Dedifferentiated amniotic fluid mesenchymal stem cell (primary cell): ENCODE measurements around the gene WNT16.

Experiments used
- DNase-seq: peaks from one replicate; pipeline ENCODE4 v3.0.0-alpha.2; 2016; ENCODE audit errors: extremely low spot score

The WNT16 gene

DNA sequence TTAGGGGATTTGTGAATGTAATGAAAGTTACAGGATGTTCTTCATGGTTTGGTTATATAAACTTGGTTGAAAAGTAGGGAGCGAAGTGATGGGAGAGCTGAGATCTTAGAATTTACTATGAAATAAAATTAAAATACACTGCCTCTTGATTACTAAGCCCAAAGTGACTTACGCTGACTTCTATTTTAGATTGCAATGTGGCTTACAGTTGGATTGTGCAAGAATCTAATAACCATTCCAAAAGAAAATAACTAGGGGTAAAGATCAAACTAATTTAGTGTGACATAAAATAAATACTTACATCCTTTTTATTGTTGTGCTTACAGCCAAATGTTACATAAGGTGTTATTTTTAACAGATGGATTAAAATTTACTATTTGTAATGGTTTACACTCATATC lies 15.3 kb downstream of the WNT16 start:
- no peak for DNase-seq

GRCh38 chr7:121344497-121344896 lies 15.7 kb downstream of the WNT16 start:
- no peak for DNase-seq

GRCh38 chr7:121351682-121352081 lies 22.9 kb downstream of the WNT16 start:
- no peak for DNase-seq

GRCh38 chr7:121352323-121352722 lies 23.5 kb downstream of the WNT16 start:
- DNase-seq = no peak

GRCh38 chr7:121355574-121355973 lies 26.8 kb downstream of the WNT16 start:
- no peak for DNase-seq

DNA sequence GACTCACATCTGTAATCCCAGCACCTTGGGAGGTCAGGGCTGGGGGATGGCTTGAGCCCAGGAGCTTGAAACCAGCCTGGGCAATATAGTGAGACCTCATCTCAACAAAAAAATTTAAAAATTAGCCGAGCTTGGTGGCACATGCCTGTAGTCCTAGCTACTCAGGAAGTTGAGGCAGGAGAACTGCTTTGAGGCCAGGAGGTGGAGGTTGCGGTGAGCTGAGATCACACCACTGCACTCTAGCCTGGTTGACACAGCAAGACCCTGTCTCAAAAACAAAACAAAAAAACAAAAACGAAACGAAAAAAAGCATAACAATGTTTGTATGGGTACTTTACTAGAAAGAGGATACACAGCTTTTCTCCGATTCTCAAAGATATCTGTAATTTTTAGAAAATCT lies 31.8 kb downstream of the WNT16 start:
- DNase-seq = no peak

DNA sequence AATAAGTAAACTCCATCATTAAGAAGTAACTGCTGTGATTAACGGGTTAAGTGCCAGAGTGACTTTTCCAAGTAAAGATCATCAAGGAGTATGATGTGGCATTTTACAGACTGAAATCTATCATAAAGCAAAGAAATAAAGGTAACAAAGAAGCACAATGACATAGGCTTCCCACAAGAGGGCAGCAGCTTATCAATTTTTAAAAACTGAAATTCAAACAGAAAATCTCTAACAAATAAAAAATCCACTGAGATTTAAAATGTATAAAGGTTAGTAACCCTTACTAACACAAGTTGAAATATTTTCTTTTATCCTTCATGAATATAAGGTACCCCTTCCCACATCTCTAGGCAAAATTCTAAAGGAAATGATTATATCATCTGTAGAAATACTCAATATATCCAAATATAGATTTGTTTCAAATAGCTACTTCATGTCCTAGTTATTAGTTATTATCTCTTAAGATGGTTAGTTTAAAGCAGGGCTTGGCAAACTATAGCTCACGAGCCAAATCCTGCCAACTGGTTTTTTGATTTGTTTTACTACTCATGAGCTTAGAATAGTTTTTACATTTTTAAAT lies 38.1 kb downstream of the WNT16 start:
- DNase-seq = peak; percentile 45

DNA sequence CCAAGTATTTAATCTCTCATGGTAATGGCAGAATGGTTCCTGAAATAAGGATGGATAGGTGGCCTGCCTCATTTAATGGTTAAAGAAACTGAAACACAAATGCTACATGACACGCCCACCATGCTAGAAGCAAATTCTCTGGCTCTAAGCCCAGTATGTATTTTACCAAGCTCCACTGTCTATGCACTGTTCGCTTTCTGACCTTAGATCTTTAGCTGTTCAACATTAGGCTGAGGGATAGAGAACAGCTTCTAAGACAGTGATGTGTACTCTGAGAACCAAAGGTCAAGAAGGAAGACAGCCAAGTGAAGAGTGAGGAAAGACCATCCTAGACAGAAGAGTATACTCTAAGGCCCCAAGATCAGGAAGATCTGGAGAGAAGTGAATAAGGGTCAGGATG lies 40.7 kb downstream of the WNT16 start:
- peak; percentile 40 for DNase-seq

GRCh38 chr7:121371367-121371766 lies 42.6 kb downstream of the WNT16 start:
- DNase-seq = no peak

- DNase-seq = peak; percentile 24
Measured at GRCh38 chr7:121371883-121372282, 43.1 kb downstream of the WNT16 start.

- DNase-seq = no peak
Measured at GRCh38 chr7:121372376-121373010, 43.7 kb downstream of the WNT16 start.

GRCh38 chr7:121373177-121373576 lies 44.4 kb downstream of the WNT16 start:
- no peak for DNase-seq

GRCh38 chr7:121376979-121377378 lies 48.2 kb downstream of the WNT16 start:
- DNase-seq = no peak

DNA sequence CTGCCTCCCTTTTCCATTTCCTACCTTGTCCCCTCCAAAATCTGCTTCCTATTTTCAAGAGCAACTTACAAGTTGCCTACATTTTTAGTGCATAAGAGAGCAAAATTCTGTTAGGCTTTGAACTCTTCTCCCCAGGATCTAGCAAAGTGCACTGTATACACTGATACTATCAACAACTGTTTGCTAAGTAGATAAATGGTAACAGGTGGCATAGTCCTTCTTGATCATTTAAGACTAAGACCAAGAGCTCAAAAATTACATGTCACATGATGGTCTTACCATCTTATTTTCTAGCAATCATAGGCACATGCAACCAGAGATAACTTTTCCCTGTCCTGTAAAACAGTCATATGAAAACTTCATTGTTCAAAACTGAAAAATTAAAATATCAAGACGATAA lies 51.1 kb downstream of the WNT16 start:
- DNase-seq = no peak

GRCh38 chr7:121382473-121382872 lies 53.7 kb downstream of the WNT16 start:
- no peak for DNase-seq

DNA sequence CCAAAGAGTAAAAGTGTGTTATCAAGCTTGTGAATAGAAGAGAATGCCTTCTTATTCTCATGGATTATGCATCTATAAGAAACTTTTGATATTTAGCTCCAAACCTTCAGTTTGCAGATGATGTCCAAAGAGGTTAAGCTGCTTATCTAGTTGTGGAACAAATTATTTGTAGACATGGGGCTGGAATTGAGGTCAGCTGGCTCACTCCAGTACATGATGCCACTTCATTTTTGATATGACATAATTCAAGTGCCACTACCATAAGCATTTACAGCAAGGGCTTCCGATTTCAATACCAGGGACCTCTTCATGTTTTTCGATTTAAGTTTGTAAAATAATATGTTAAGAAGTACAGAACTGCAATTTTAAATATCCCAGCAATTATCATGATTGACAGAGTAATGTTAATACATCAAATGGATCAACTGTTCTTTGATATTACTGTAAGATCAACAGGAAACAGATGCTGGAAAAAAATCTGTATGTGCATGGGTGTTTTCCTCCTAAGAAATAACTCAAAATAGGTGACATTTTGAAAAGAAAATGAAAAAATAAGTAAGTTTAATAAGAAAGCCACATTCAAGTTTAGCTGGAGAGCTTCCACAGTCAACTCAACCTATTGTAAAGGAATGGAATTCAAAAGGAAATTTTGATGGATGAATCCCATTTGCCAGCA lies 54.6 kb downstream of the WNT16 start:
- no peak for DNase-seq

DNA sequence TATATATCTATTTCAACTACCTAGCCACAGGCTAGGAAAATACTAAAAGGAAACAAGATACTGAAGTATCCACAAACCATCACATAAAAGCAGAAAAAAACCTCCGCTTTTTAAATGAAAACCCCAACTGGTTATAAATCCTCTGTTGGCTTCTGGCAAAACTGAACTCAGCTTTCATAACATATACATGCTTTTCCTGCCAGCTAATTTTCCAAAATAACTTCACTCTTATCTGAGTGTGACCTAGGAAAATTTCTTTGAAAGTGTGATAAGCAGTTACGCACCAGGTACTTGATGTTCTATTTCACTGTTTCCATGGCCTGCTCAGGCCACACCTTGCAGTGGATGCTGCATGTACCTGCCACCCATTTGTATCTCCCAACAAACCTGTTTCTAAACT lies 55.5 kb downstream of the WNT16 start:
- DNase-seq = no peak

GRCh38 chr7:121385056-121385799 lies 56.4 kb downstream of the WNT16 start:
- no peak for DNase-seq

DNA sequence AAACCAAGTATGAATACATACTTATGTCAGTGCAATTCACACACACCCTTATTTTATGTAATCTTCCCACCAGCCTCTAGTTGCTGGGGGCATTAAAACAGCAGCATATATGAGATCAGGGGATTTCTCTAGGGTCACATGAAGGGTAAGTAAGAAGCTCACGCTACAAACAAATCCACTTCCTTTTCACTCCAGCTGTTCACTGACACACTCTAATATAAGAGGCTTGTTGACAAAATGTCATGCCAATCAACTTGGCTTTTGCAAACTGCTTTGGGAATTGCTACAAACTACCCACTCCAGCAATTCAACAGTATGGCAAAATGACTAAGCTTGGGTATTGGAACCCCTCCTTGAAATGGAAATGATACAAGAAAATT lies 57.0 kb downstream of the WNT16 start:
- no peak for DNase-seq

GRCh38 chr7:121388950-121389349 lies 60.1 kb downstream of the WNT16 start:
- DNase-seq = no peak

GRCh38 chr7:121390109-121390508 lies 61.3 kb downstream of the WNT16 start:
- no peak for DNase-seq

- DNase-seq = no peak
Measured at GRCh38 chr7:121390617-121391016, 61.8 kb downstream of the WNT16 start.
